Liver (tissue), 3 donors: ENCODE results near the gene TTF2.

Experiments used
- CTCF ChIP-seq: fragments of 150-350 bp; IDR thresholded peaks from 2 replicates; pipeline ENCODE4 v1.5.1; 2017; ENCODE audit warnings: improper control_type of control experiment, low read depth, low read length; ENCODE audit not compliant: missing input control
- EGR1 ChIP-seq, 2 donors: IDR thresholded peaks; 2 replicates each; pipeline ENCODE4 v1.6.1; 2016 to 2018; ENCODE audit warnings: antibody characterized with exemption in 2 of 2, low read depth in 2 of 2
- GABPA ChIP-seq, 2 donors: IDR thresholded peaks in 1 of 2; conservative IDR thresholded peaks in 1 of 2; 2 replicates each; pipeline ENCODE4 v1.6.1; 2016; ENCODE audit warnings: antibody characterized with exemption in 2 of 2, mild to moderate bottlenecking in 1 of 2, moderate library complexity in 1 of 2
- HNF4G ChIP-seq: IDR thresholded peaks from 2 replicates; pipeline ENCODE4 v1.6.1; 2016; ENCODE audit warnings: antibody characterized with exemption
- MAX ChIP-seq: IDR thresholded peaks from 2 replicates; pipeline ENCODE4 v1.6.1; 2016; ENCODE audit warnings: antibody characterized with exemption
- RAD21 ChIP-seq, 2 donors: IDR thresholded peaks; 2 replicates each; pipeline ENCODE4 v1.6.1; 2016; ENCODE audit warnings: antibody characterized with exemption in 2 of 2, mild to moderate bottlenecking in 2 of 2
- REST ChIP-seq: IDR thresholded peaks from 2 replicates; pipeline ENCODE4 v1.6.1; 2016; ENCODE audit warnings: antibody characterized with exemption, mild to moderate bottlenecking
- SP1 ChIP-seq: IDR thresholded peaks from 2 replicates; pipeline ENCODE4 v1.6.1; 2018; ENCODE audit warnings: antibody characterized with exemption, mild to moderate bottlenecking
- TAF1 ChIP-seq: conservative IDR thresholded peaks from 2 replicates; pipeline ENCODE4 v1.6.1; 2016; ENCODE audit warnings: antibody characterized with exemption, mild to moderate bottlenecking
- YY1 ChIP-seq: IDR thresholded peaks from 2 replicates; pipeline ENCODE4 v1.6.1; 2016; ENCODE audit warnings: antibody characterized with exemption, mild to moderate bottlenecking
- ZBTB33 ChIP-seq: IDR thresholded peaks from 2 replicates; pipeline ENCODE4 v1.6.1; 2016; ENCODE audit warnings: antibody characterized with exemption
- donor health status: healthy.
- donor health status: healthy.

GRCh38 chr1:117020526-117021156, 39.5 kb upstream of the TTF2 start:
- TF ChIP-seq REST = no peak
- no peak for TF ChIP-seq CTCF
- no peak for TF ChIP-seq TAF1
- TF ChIP-seq YY1 = no peak
- no peak for TF ChIP-seq RAD21 (IDR thresholded peaks at IDR 0.05)
- TF ChIP-seq GABPA (IDR thresholded peaks at IDR 0.05 in 1 of 2, conservative IDR thresholded peaks at IDR 0.05 in 1 of 2) = no peak
- no peak for TF ChIP-seq SP1
- TF ChIP-seq MAX = no peak
- no peak for TF ChIP-seq HNF4G
- no peak for TF ChIP-seq ZBTB33
- TF ChIP-seq EGR1 (IDR thresholded peaks at IDR 0.05; ENCODE audit: low read depth in 2 of 2) = no peak
